WTC11 (cell line): Measurements from ENCODE around the gene UBE3A. TPM values are rescaled to one million over a fixed set of nuclear protein-coding genes. Genes with fewer than 3 reads are reported as not detected.
A peak's percentile ranks its signal among the peaks of the same experiment; 100 is the strongest.

Source experiments
- ATAC-seq: fragments of 200-7000 bp; cut with Tn5 transposase; 2 replicates; pipeline ENCODE4 v1.10.0; 2021; ENCODE audit warnings: mild to moderate bottlenecking, moderate library complexity
- CTCF ChIA-PET: fragments of 300-600 bp; sonication (Branson Sonifier 250); formaldehyde crosslinking; loops from one replicate; lab custom pipeline; 2021; ENCODE audit warnings: antibody characterized with exemption; lab: Charles Lee
- POLR2A ChIA-PET: fragments of 350-600 bp; sonication (Branson Sonifier 250); formaldehyde crosslinking; loops from one replicate; lab custom pipeline; 2021; ENCODE audit warnings: antibody characterized with exemption; lab: Charles Lee
- DNase-seq: peaks from one replicate; pipeline ENCODE4 v3.0.0; 2021; ENCODE audit warnings: low spot score
- H3K27ac Mint-ChIP-seq: 2 replicates; pipeline ENCODE4 v1.8.0; 2021; ENCODE audit warnings: mixed read lengths
- H3K27me3 Mint-ChIP-seq: 2 replicates; pipeline ENCODE4 v1.8.0; 2021; ENCODE audit warnings: low read depth, mild to moderate bottlenecking, moderate library complexity, mixed read lengths
- H3K36me3 Mint-ChIP-seq: 2 replicates; pipeline ENCODE4 v1.8.0; 2021; ENCODE audit warnings: mixed read lengths
- H3K4me1 Mint-ChIP-seq: 2 replicates; pipeline ENCODE4 v1.8.0; 2022; ENCODE audit warnings: mixed read lengths
- H3K4me3 Mint-ChIP-seq: 2 replicates; pipeline ENCODE4 v1.8.0; 2021; ENCODE audit warnings: mild to moderate bottlenecking, moderate library complexity, mixed read lengths
- H3K9me3 Mint-ChIP-seq: 2 replicates; pipeline ENCODE4 v1.8.0; 2021; ENCODE audit warnings: mixed read lengths
- AFF4 ChIP-seq: sonication (generic); formaldehyde crosslinking; IDR thresholded peaks from 2 replicates; pipeline ENCODE4 v1.8.1; 2023; ENCODE audit warnings: mild to moderate bottlenecking, missing genetic modification reagents, borderline replicate concordance
- CBFB ChIP-seq: sonication (generic); formaldehyde crosslinking; IDR thresholded peaks from 2 replicates; pipeline ENCODE4 v1.8.1; 2022; ENCODE audit warnings: mild to moderate bottlenecking, low read depth, missing genetic modification reagents
- CREB1 ChIP-seq: sonication (generic); formaldehyde crosslinking; IDR thresholded peaks from 2 replicates; pipeline ENCODE4 v1.8.0; 2023; ENCODE audit warnings: mild to moderate bottlenecking, missing genetic modification reagents
- CREM ChIP-seq: sonication (generic); formaldehyde crosslinking; IDR thresholded peaks from 2 replicates; pipeline ENCODE4 v1.8.1; 2022; ENCODE audit warnings: mild to moderate bottlenecking, missing genetic modification reagents, moderate library complexity
- FOXP1 ChIP-seq: sonication (generic); formaldehyde crosslinking; IDR thresholded peaks from 2 replicates; pipeline ENCODE4 v1.8.0; 2022; ENCODE audit warnings: missing genetic modification reagents, mild to moderate bottlenecking, moderate library complexity, borderline replicate concordance
- GABPB1 ChIP-seq: sonication (generic); formaldehyde crosslinking; IDR thresholded peaks from 2 replicates; pipeline ENCODE4 v1.8.1; 2023; ENCODE audit warnings: mild to moderate bottlenecking, missing genetic modification reagents
- GRHL2 ChIP-seq: fragments of 250-450 bp; sonication (Bioruptor Pico); IDR thresholded peaks from 2 replicates; pipeline ENCODE4 v1.8.0; 2022; ENCODE audit warnings: mild to moderate bottlenecking, moderate library complexity; ENCODE audit not compliant: insufficient replicate concordance, severe bottlenecking
- GTF2I ChIP-seq: fragments of 250-450 bp; sonication (Bioruptor Pico); conservative IDR thresholded peaks from 2 replicates; pipeline ENCODE4 v1.4.0; 2021; ENCODE audit warnings: mild to moderate bottlenecking
- MXD4 ChIP-seq: fragments of 250-450 bp; sonication (Bioruptor Pico); IDR thresholded peaks from 2 replicates; pipeline ENCODE4 v1.8.0; 2021; ENCODE audit warnings: mild to moderate bottlenecking, moderate library complexity, borderline replicate concordance
- NFE2L1 ChIP-seq: sonication (generic); formaldehyde crosslinking; IDR thresholded peaks from 2 replicates; pipeline ENCODE4 v1.8.1; 2023; ENCODE audit warnings: missing genetic modification reagents
- NR1H2 ChIP-seq: sonication (generic); formaldehyde crosslinking; IDR thresholded peaks from 2 replicates; pipeline ENCODE4 v1.9.0; 2021; ENCODE audit warnings: mild to moderate bottlenecking, moderate library complexity, missing genetic modification reagents
- NR3C1 ChIP-seq: sonication (generic); formaldehyde crosslinking; conservative IDR thresholded peaks from 2 replicates; pipeline ENCODE4 v1.8.1; 2023; ENCODE audit warnings: low read depth, mild to moderate bottlenecking, missing genetic modification reagents
- RORB ChIP-seq: fragments of 250-450 bp; sonication (Bioruptor Pico); IDR thresholded peaks from 2 replicates; pipeline ENCODE4 v1.9.0; 2021; ENCODE audit warnings: mild to moderate bottlenecking
- ZBTB43 ChIP-seq: sonication (generic); formaldehyde crosslinking; IDR thresholded peaks from 2 replicates; pipeline ENCODE4 v1.8.1; 2023; ENCODE audit warnings: mild to moderate bottlenecking, missing genetic modification reagents
- ZNF281 ChIP-seq: sonication (generic); formaldehyde crosslinking; IDR thresholded peaks from 2 replicates; pipeline ENCODE4 v1.8.0; 2023; ENCODE audit warnings: mild to moderate bottlenecking, missing genetic modification reagents
- ZNF416 ChIP-seq: fragments of 250-450 bp; sonication (Bioruptor Pico); IDR thresholded peaks from 2 replicates; pipeline ENCODE4 v1.9.0; 2021; ENCODE audit warnings: mild to moderate bottlenecking, inconsistent platforms
- ZNF423 ChIP-seq: fragments of 250-450 bp; sonication (Bioruptor Pico); IDR thresholded peaks from 2 replicates; pipeline ENCODE4 v2.1.2; 2022; ENCODE audit warnings: mild to moderate bottlenecking, moderate library complexity
- total RNA-seq: library from RNA; stranded (reverse); gene quantifications from 3 replicates; pipeline ENCODE4 v1.2.3, GENCODE V29; 2021
- TF ChIP-seq, protein P1 (sequence below): sonication (generic); formaldehyde crosslinking; IDR thresholded peaks from 2 replicates; pipeline ENCODE4 v1.8.1; 2022; ENCODE audit warnings: mild to moderate bottlenecking, moderate library complexity, missing genetic modification reagents
- TF ChIP-seq, protein P2 (sequence below): sonication (generic); formaldehyde crosslinking; IDR thresholded peaks from 2 replicates; pipeline ENCODE4 v1.8.1; 2023; ENCODE audit warnings: mild to moderate bottlenecking, moderate library complexity, missing genetic modification reagents
- TF ChIP-seq, protein P3 (sequence below): sonication (generic); formaldehyde crosslinking; conservative IDR thresholded peaks from 2 replicates; pipeline ENCODE4 v1.8.1; 2023; ENCODE audit warnings: mild to moderate bottlenecking, low read depth, missing genetic modification reagents, moderate library complexity

The UBE3A gene
- total RNA-seq, 1 experiment from 2014 or later = 120 TPM

GRCh38 chr15:25478313-25478712 is 39.5 kb upstream of the UBE3A start:
- Mint-ChIP-seq H3K36me3 (no peaks in the 10 kb centered on the region), H3K27ac (peak overlapping the region; percentile 25; the same call in 1 of the 2 replicates), H3K27me3 (peaks cover 7% of the 10 kb centered on the region), H3K4me1 (peaks cover 25% of the 10 kb centered on the region), H3K4me3 (no peak overlapping the region), H3K9me3 (no peaks in the 10 kb centered on the region)
- CTCF ChIA-PET = no interaction called here
- ATAC-seq (no peak), DNase-seq (no peak)
- TF ChIP-seq CBFB (CRISPR knock-in tag) (no peak), CREM (CRISPR knock-in tag) (no peak), ZBTB43 (CRISPR knock-in tag) (no peak), ZNF416 (CRISPR knock-in tag) (no peak), GRHL2 (no peak)
- TF ChIP-seq, protein P1, sequence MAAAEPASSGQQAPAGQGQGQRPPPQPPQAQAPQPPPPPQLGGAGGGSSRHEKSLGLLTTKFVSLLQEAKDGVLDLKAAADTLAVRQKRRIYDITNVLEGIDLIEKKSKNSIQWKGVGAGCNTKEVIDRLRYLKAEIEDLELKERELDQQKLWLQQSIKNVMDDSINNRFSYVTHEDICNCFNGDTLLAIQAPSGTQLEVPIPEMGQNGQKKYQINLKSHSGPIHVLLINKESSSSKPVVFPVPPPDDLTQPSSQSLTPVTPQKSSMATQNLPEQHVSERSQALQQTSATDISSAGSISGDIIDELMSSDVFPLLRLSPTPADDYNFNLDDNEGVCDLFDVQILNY (CRISPR knock-in tag) = no peak
- TF ChIP-seq, protein P2, sequence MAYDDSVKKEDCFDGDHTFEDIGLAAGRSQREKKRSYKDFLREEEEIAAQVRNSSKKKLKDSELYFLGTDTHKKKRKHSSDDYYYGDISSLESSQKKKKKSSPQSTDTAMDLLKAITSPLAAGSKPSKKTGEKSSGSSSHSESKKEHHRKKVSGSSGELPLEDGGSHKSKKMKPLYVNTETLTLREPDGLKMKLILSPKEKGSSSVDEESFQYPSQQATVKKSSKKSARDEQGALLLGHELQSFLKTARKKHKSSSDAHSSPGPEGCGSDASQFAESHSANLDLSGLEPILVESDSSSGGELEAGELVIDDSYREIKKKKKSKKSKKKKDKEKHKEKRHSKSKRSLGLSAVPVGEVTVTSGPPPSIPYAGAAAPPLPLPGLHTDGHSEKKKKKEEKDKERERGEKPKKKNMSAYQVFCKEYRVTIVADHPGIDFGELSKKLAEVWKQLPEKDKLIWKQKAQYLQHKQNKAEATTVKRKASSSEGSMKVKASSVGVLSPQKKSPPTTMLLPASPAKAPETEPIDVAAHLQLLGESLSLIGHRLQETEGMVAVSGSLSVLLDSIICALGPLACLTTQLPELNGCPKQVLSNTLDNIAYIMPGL = no peak
- POLR2A ChIA-PET = no interaction called here

GRCh38 chr15:25477816-25478215 is 39.0 kb upstream of the UBE3A start:
- no peak overlapping the region for H3K27ac Mint-ChIP-seq
- TF ChIP-seq ZNF423 (CRISPR knock-in tag) (no peak), MXD4 (CRISPR knock-in tag) (no peak), NR3C1 (CRISPR knock-in tag) (no peak), FOXP1 (CRISPR knock-in tag) (no peak), GABPB1 (no peak), CREB1 (no peak), NFE2L1 (CRISPR knock-in tag) (no peak), GTF2I (CRISPR knock-in tag) (no peak), AFF4 (CRISPR knock-in tag) (no peak), ZNF281 (no peak), NR1H2 (CRISPR knock-in tag) (no peak), RORB (CRISPR knock-in tag) (no peak)
- TF ChIP-seq, protein P3, sequence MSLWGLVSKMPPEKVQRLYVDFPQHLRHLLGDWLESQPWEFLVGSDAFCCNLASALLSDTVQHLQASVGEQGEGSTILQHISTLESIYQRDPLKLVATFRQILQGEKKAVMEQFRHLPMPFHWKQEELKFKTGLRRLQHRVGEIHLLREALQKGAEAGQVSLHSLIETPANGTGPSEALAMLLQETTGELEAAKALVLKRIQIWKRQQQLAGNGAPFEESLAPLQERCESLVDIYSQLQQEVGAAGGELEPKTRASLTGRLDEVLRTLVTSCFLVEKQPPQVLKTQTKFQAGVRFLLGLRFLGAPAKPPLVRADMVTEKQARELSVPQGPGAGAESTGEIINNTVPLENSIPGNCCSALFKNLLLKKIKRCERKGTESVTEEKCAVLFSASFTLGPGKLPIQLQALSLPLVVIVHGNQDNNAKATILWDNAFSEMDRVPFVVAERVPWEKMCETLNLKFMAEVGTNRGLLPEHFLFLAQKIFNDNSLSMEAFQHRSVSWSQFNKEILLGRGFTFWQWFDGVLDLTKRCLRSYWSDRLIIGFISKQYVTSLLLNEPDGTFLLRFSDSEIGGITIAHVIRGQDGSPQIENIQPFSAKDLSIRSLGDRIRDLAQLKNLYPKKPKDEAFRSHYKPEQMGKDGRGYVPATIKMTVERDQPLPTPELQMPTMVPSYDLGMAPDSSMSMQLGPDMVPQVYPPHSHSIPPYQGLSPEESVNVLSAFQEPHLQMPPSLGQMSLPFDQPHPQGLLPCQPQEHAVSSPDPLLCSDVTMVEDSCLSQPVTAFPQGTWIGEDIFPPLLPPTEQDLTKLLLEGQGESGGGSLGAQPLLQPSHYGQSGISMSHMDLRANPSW (CRISPR knock-in tag) = no peak
- TF ChIP-seq, protein P2 = no peak

More at GRCh38 chr15:25477816-25478215, 39.0 kb upstream of the UBE3A start:
- POLR2A ChIA-PET = no interaction called here
- no peaks in the 10 kb centered on the region for H3K9me3 Mint-ChIP-seq
- no peak overlapping the region for H3K4me3 Mint-ChIP-seq
- H3K27me3 Mint-ChIP-seq = peaks cover 7% of the 10 kb centered on the region
- DNase-seq (no peak), ATAC-seq (no peak)
- peaks cover 25% of the 10 kb centered on the region for H3K4me1 Mint-ChIP-seq
- H3K36me3 Mint-ChIP-seq = no peaks in the 10 kb centered on the region
- CTCF ChIA-PET = no interaction called here
